Forelimb muscle (tissue), 1 donor: Measurements from ENCODE around the gene GUCA1C. TPM values are rescaled to one million over a fixed set of nuclear protein-coding genes. Genes with fewer than 3 reads are reported as not detected.

Experiments used
- DNase-seq: peaks from one replicate; pipeline ENCODE4 v3.0.0-alpha.2; 2013; ENCODE audit warnings: low read depth
- polyA plus RNA-seq: library from polyadenylated mRNA; unstranded; fragments of 120-200 nt; gene quantifications from one replicate; pipeline ENCODE4 v1.2.1, GENCODE V29; 2013; ENCODE audit not compliant: insufficient read length

Gene GUCA1C
- not detected for polyA plus RNA-seq

- DNase-seq: no peak
Observed at GRCh38 chr3:108953700-108954099, at the start of gene GUCA1C. TSS of gene GUCA1C (minus strand) at chr3:108953879. CDS start at chr3:108953762, 117 bp downstream.

GRCh38 chr3:108998436-108998835, 44.8 kb upstream of the GUCA1C start:
- DNase-seq: no peak

GRCh38 chr3:108985844-108986243, 32.2 kb upstream of the GUCA1C start:
- DNase-seq: no peak

- DNase-seq: no peak
Observed at GRCh38 chr3:108983051-108983450, 29.4 kb upstream of the GUCA1C start.

- no peak for DNase-seq
Observed at GRCh38 chr3:108976058-108976457, 22.4 kb upstream of the GUCA1C start.

GRCh38 chr3:108973019-108973418, 19.3 kb upstream of the GUCA1C start:
- no peak for DNase-seq

- no peak for DNase-seq
Observed at GRCh38 chr3:108972482-108972881, 18.8 kb upstream of the GUCA1C start.

GRCh38 chr3:108970561-108970960, 16.9 kb upstream of the GUCA1C start:
- no peak for DNase-seq

GRCh38 chr3:108966773-108967172, 13.1 kb upstream of the GUCA1C start:
- DNase-seq: no peak

GRCh38 chr3:108959017-108959416, 5.3 kb upstream of the GUCA1C start:
- DNase-seq: no peak

- no peak for DNase-seq
Observed at GRCh38 chr3:108953210-108953609, 469 bp downstream of the GUCA1C start.

GRCh38 chr3:108951820-108952501, 1.7 kb downstream of the GUCA1C start:
- no peak for DNase-seq

GRCh38 chr3:108947855-108948254, 5.8 kb downstream of the GUCA1C start:
- no peak for DNase-seq

GRCh38 chr3:108946292-108947285, 7.1 kb downstream of the GUCA1C start:
- DNase-seq: no peak

GRCh38 chr3:108940568-108941263, 13.0 kb downstream of the GUCA1C start:
- DNase-seq: no peak

GRCh38 chr3:108940166-108940565, 13.5 kb downstream of the GUCA1C start:
- DNase-seq: no peak

GRCh38 chr3:108936924-108937689, 16.6 kb downstream of the GUCA1C start:
- DNase-seq: no peak

- DNase-seq: no peak
Observed at GRCh38 chr3:108931035-108931434, 22.6 kb downstream of the GUCA1C start.

- no peak for DNase-seq
Observed at GRCh38 chr3:108918866-108919265, 34.8 kb downstream of the GUCA1C start.

GRCh38 chr3:108914774-108915641, 38.7 kb downstream of the GUCA1C start:
- DNase-seq: peak; percentile 17
